PC-9 (cell line): Measurements from ENCODE around the gene ARPC5.

Experiments
- EZH2 ChIP-seq: fragments of 200-600 bp; sonication (generic); IDR thresholded peaks from 2 replicates; pipeline ENCODE4 v1.8.0; 2017; ENCODE audit warnings: antibody characterized with exemption, low read depth
- TF ChIP-seq, protein P1 (sequence below): fragments of 200-600 bp; sonication (generic); conservative IDR thresholded peaks from 2 replicates; pipeline ENCODE4 v1.6.1; 2017; ENCODE audit warnings: mixed run types, antibody characterized with exemption, mild to moderate bottlenecking, moderate library complexity

GRCh38 chr1:183597656-183598347 lies 37.8 kb downstream of the ARPC5 start:
- TF ChIP-seq, protein P1, sequence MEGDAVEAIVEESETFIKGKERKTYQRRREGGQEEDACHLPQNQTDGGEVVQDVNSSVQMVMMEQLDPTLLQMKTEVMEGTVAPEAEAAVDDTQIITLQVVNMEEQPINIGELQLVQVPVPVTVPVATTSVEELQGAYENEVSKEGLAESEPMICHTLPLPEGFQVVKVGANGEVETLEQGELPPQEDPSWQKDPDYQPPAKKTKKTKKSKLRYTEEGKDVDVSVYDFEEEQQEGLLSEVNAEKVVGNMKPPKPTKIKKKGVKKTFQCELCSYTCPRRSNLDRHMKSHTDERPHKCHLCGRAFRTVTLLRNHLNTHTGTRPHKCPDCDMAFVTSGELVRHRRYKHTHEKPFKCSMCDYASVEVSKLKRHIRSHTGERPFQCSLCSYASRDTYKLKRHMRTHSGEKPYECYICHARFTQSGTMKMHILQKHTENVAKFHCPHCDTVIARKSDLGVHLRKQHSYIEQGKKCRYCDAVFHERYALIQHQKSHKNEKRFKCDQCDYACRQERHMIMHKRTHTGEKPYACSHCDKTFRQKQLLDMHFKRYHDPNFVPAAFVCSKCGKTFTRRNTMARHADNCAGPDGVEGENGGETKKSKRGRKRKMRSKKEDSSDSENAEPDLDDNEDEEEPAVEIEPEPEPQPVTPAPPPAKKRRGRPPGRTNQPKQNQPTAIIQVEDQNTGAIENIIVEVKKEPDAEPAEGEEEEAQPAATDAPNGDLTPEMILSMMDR, result no peak
- no peak for TF ChIP-seq EZH2
